K562 (cell line): ENCODE data around the gene C16orf92. TPM values are rescaled to one million over a fixed set of nuclear protein-coding genes. Genes with fewer than 3 reads are reported as not detected.

ENCODE experiments used
- CEBPZ ChIP-seq: fragments of 150-350 bp; IDR thresholded peaks from 2 replicates; pipeline ENCODE4 v1.6.1; 2014; ENCODE audit warnings: low read depth, mild to moderate bottlenecking, low read length, borderline replicate concordance
- CREB3L1 ChIP-seq: fragments of 450-650 bp; IDR thresholded peaks from 2 replicates; pipeline ENCODE4 v1.6.1; 2014; ENCODE audit warnings: low read depth, mild to moderate bottlenecking, moderate library complexity, borderline replicate concordance
- CTCFL ChIP-seq: IDR thresholded peaks from 2 replicates; pipeline ENCODE4 v1.6.1; 2011; ENCODE audit warnings: borderline replicate concordance, low read depth, mild to moderate bottlenecking, moderate library complexity, low read length; ENCODE audit not compliant: insufficient read depth, poor library complexity, severe bottlenecking
- GTF2F1 ChIP-seq: IDR thresholded peaks from 2 replicates; pipeline ENCODE4 v1.6.1; 2011; ENCODE audit warnings: low read depth, low read length, improper control_type of control experiment
- KDM1A ChIP-seq, 2 experiments: fragments of 450-650 bp; IDR thresholded peaks; 2 replicates each; pipeline ENCODE4 v1.6.1; 2016; ENCODE audit warnings: mild to moderate bottlenecking in 2 of 2
- KHSRP ChIP-seq: fragments of 450-650 bp; IDR thresholded peaks from 2 replicates; pipeline ENCODE4 v1.6.1; 2017
- LARP7 ChIP-seq: fragments of 450-650 bp; IDR thresholded peaks from 2 replicates; pipeline ENCODE4 v1.6.1; 2016
- NFE2 ChIP-seq: IDR thresholded peaks from 2 replicates; pipeline ENCODE4 v1.6.1; 2014; ENCODE audit warnings: antibody characterized with exemption, low read depth
- REST ChIP-seq, 2 experiments: fragments of 450-650 bp; formaldehyde crosslinking in 1 of 2; IDR thresholded peaks; 2 replicates each; pipeline versions ENCODE4 v1.4.0 to v1.6.1; 2014 to 2020; ENCODE audit warnings: mild to moderate bottlenecking in 2 of 2, borderline replicate concordance in 1 of 2, low read depth in 1 of 2
- ZNF232 ChIP-seq: sonication (generic); formaldehyde crosslinking; IDR thresholded peaks from 2 replicates; pipeline ENCODE4 v1.8.0; 2022; ENCODE audit warnings: mild to moderate bottlenecking, missing genetic modification reagents
- ZNF263 ChIP-seq: sonication (generic); formaldehyde crosslinking; IDR thresholded peaks from 2 replicates; pipeline ENCODE4 v1.8.0; 2022; ENCODE audit warnings: mild to moderate bottlenecking, missing genetic modification reagents, borderline replicate concordance
- ZNF699 ChIP-seq: fragments of 250-450 bp; sonication (Bioruptor Pico); IDR thresholded peaks from 2 replicates; pipeline ENCODE4 v1.8.0; 2021; ENCODE audit warnings: mild to moderate bottlenecking, moderate library complexity; ENCODE audit not compliant: insufficient replicate concordance
- polyA plus RNA-seq, 8 experiments: library from polyadenylated mRNA; depleted of rRNA in 4 of 8; stranded (reverse) in 5 of 8; unstranded in 3 of 8; fragments of >200 nt; fragmentation: Nextera tagmentation in 2 of 8; fragmentation: Illumina TruSeq in 1 of 8; extraction: Ambion mirVana in 2 of 8; extraction: Trizol in 1 of 8; gene quantifications; 2 replicates each; pipeline versions ENCODE4 v1.2.1 to v1.2.3, GENCODE V29; 2011 to 2014; ENCODE audit warnings: inconsistent platforms in 1 of 8, missing spikeins in 1 of 8
- total RNA-seq, 7 experiments: library from RNA; depleted of rRNA in 6 of 7; stranded (reverse); fragments of >200 nt in 6 of 7; fragmentation: Illumina TruSeq in 2 of 7; extraction: Trizol in 2 of 7; gene quantifications; 2 replicates each; pipeline versions ENCODE4 v1.2.1 to v1.2.3, GENCODE V29; 2011 to 2021; ENCODE audit warnings: low replicate concordance in 1 of 7

Gene C16orf92
- total and polyA plus RNA-seq, 9 of the 15 experiments (the other 6 are each of a cell fraction or from before 2014, with no cell fraction given): not detected

GRCh38 chr16:30033270-30033669 lies 10.3 kb downstream of the C16orf92 start (continued):
- TF ChIP-seq CTCFL (no peak), CREB3L1 (peak; percentile 46; the same call in 1 of the 2 replicates), LARP7 (no peak), REST (IDR thresholded peaks at IDR 0.05; ENCODE audit: borderline replicate concordance) (no peak), REST (CRISPR knock-in tag; IDR thresholded peaks at IDR 0.05; ENCODE audit: low read depth) (no peak), CEBPZ (no peak), NFE2 (peak; percentile 58), GTF2F1 (no peak), KHSRP (no peak), ZNF699 (CRISPR knock-in tag) (no peak), ZNF232 (CRISPR knock-in tag) (no peak), KDM1A (IDR thresholded peaks at IDR 0.05) (peak; percentile 97 to 98), ZNF263 (CRISPR knock-in tag) (no peak)
